Testis (tissue), 2 donors: ENCODE measurements around the gene ERC2.
A peak's percentile ranks its signal among the peaks of the same experiment; 100 is the strongest.

ENCODE experiments used
- CTCF ChIP-seq, 3 experiments: fragments of 450-650 bp in 2 of 3; fragments of 200-600 bp in 1 of 3; sonication (generic) in 1 of 3; IDR thresholded peaks; one replicate each; pipeline ENCODE4 v1.5.1; 2016 to 2019; ENCODE audit warnings: antibody characterized with exemption in 3 of 3, mild to moderate bottlenecking in 2 of 3, moderate library complexity in 1 of 3
- POLR2A ChIP-seq: fragments of 450-650 bp; IDR thresholded peaks from one replicate; pipeline ENCODE4 v1.6.1; 2017; ENCODE audit warnings: antibody characterized with exemption, mild to moderate bottlenecking, moderate library complexity

- TF ChIP-seq CTCF (IDR thresholded peaks at IDR 0.05) = peak in 2 of 3 experiments; percentile 51 to 89
- TF ChIP-seq POLR2A = no peak
Observed at GRCh38 chr3:55484801-55485791, 983.2 kb downstream of the ERC2 start.
